ENCODE data around the gene ZNF436. TPM values are rescaled to one million over a fixed set of nuclear protein-coding genes. Genes with fewer than 3 reads are reported as not detected.

ZNF436 gene
- total and polyA plus RNA-seq, 2 of the 8 experiments (the other 6 are each of a cell fraction or from before 2014, with no cell fraction given) = 0.65 to 1.8 TPM

DNA sequence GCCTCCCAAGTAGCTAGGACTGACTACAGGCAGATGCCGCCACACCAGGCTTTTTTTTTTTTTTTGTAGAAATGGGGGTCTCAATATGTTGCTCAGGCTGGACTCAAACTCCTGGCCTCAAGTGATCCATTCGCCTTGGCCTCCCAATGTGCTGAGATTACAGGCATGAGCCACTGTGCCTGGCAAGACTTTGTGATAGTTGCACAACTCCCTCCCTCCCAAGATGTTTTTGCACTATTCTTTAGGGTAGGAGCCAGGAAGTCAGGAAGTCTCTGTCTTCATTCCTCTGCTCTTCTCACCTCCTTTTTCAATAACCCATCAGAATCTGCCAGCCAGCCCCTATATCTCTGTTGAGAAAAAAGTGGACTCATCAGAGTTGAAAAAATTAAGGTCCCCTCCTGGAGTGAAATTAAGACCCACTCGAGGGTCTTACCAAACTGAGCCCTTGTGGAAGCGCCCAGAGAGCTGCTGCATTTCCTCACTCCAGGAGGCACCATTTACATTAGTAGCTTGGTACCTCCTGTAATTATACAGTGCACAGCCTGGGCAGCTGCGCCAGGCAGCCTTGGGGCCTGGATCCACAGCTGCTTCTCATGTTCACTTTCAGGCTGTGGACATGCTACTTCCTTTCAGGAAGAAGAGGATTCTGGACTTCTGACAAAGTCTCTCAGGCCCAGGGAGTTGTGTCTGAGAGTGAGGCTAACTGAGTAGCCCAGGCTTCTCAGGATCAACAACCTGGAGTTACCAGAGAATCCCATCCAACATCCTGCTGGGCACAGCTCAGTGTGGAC is 30.9 kb upstream of the ZNF436 start (continued):
- TF ChIP-seq, protein P1, sequence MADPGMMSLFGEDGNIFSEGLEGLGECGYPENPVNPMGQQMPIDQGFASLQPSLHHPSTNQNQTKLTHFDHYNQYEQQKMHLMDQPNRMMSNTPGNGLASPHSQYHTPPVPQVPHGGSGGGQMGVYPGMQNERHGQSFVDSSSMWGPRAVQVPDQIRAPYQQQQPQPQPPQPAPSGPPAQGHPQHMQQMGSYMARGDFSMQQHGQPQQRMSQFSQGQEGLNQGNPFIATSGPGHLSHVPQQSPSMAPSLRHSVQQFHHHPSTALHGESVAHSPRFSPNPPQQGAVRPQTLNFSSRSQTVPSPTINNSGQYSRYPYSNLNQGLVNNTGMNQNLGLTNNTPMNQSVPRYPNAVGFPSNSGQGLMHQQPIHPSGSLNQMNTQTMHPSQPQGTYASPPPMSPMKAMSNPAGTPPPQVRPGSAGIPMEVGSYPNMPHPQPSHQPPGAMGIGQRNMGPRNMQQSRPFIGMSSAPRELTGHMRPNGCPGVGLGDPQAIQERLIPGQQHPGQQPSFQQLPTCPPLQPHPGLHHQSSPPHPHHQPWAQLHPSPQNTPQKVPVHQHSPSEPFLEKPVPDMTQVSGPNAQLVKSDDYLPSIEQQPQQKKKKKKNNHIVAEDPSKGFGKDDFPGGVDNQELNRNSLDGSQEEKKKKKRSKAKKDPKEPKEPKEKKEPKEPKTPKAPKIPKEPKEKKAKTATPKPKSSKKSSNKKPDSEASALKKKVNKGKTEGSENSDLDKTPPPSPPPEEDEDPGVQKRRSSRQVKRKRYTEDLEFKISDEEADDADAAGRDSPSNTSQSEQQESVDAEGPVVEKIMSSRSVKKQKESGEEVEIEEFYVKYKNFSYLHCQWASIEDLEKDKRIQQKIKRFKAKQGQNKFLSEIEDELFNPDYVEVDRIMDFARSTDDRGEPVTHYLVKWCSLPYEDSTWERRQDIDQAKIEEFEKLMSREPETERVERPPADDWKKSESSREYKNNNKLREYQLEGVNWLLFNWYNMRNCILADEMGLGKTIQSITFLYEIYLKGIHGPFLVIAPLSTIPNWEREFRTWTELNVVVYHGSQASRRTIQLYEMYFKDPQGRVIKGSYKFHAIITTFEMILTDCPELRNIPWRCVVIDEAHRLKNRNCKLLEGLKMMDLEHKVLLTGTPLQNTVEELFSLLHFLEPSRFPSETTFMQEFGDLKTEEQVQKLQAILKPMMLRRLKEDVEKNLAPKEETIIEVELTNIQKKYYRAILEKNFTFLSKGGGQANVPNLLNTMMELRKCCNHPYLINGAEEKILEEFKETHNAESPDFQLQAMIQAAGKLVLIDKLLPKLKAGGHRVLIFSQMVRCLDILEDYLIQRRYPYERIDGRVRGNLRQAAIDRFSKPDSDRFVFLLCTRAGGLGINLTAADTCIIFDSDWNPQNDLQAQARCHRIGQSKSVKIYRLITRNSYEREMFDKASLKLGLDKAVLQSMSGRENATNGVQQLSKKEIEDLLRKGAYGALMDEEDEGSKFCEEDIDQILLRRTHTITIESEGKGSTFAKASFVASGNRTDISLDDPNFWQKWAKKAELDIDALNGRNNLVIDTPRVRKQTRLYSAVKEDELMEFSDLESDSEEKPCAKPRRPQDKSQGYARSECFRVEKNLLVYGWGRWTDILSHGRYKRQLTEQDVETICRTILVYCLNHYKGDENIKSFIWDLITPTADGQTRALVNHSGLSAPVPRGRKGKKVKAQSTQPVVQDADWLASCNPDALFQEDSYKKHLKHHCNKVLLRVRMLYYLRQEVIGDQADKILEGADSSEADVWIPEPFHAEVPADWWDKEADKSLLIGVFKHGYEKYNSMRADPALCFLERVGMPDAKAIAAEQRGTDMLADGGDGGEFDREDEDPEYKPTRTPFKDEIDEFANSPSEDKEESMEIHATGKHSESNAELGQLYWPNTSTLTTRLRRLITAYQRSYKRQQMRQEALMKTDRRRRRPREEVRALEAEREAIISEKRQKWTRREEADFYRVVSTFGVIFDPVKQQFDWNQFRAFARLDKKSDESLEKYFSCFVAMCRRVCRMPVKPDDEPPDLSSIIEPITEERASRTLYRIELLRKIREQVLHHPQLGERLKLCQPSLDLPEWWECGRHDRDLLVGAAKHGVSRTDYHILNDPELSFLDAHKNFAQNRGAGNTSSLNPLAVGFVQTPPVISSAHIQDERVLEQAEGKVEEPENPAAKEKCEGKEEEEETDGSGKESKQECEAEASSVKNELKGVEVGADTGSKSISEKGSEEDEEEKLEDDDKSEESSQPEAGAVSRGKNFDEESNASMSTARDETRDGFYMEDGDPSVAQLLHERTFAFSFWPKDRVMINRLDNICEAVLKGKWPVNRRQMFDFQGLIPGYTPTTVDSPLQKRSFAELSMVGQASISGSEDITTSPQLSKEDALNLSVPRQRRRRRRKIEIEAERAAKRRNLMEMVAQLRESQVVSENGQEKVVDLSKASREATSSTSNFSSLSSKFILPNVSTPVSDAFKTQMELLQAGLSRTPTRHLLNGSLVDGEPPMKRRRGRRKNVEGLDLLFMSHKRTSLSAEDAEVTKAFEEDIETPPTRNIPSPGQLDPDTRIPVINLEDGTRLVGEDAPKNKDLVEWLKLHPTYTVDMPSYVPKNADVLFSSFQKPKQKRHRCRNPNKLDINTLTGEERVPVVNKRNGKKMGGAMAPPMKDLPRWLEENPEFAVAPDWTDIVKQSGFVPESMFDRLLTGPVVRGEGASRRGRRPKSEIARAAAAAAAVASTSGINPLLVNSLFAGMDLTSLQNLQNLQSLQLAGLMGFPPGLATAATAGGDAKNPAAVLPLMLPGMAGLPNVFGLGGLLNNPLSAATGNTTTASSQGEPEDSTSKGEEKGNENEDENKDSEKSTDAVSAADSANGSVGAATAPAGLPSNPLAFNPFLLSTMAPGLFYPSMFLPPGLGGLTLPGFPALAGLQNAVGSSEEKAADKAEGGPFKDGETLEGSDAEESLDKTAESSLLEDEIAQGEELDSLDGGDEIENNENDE (IDR thresholded peaks at IDR 0.05; ENCODE audit: insufficient replicate concordance, low read length) = no peak
- no peak for TF ChIP-seq HDAC6 (IDR thresholded peaks at IDR 0.05; ENCODE audit: low read depth, low read length)
- TF ChIP-seq YY1 (IDR thresholded peaks at IDR 0.05; ENCODE audit: low read depth, low read length) = no peak
- no peak for TF ChIP-seq ZNF274 (IDR thresholded peaks at IDR 0.05; ENCODE audit: borderline replicate concordance, extremely low read depth, low read length)
- TF ChIP-seq CREB1 (IDR thresholded peaks at IDR 0.05) = no peak
- no peak for TF ChIP-seq SIRT6 (IDR thresholded peaks at IDR 0.05; ENCODE audit: low read length)
